Measurements from ENCODE around the gene GZF1. TPM values are rescaled to one million over a fixed set of nuclear protein-coding genes. Genes with fewer than 3 reads are reported as not detected.

GZF1 gene
- total and polyA plus RNA-seq, 4 donors: 1.6 to 11.0 (median 5.1) TPM

DNA sequence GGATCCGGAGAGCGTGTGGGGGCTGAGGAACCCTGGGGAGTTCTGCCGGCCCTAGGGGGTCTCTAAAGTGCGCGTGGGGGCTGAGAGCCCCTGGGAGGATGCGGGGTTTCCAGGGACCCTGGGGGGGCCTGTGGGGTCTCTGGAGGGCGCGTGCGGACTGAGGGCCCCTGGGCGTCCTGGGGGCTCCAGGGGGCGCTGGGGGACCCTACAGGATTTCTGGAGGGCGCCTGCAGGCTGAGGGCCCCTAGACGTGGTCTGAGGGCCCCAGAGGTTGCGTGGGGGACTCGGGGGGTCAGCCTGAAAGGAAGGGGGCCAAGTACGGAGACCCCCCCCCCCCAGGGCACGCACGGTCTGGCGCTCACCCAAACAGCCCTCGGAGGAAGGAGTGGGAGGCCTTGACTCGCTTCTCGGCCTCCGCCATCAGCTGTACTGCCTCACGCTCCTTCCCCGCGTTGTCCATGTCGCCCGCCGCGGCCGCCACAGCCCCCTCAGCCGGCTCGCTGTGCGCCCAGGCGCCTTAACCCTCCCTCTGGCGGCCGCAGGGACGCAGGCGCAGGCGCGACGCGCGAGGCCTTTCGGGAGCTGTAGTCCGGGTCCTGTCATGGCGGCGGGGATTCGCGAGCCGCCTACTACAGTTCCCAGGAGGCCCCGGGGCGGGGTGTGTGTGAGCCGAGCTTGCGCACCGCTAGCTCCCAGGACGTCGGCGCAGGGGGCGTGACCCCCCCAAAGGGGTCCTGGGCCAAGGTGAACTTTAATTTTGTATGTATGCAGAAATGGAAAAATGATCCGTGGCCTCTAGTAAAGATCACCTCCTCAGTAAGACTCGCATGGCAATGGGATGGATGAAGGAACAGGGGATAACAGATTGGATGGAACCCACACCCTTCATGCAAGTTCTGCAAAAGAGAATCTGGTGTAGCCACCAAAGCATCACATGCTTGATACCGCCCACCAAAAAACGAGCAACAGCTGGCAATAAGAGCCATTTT lies 59.3 kb downstream of the GZF1 start, which contains the start of gene NAPB:
NAPB (minus strand) TSS at position 546 of the 989 bp plus-strand sequence; CDS start at position 460, 86 bp downstream.
- TF ChIP-seq TAF1 (conservative IDR thresholded peaks at IDR 0.05) (no peak), SP1 (IDR thresholded peaks at IDR 0.05) (no peak), RAD21 (IDR thresholded peaks at IDR 0.05) (peak; percentile 36 to 55), YY1 (IDR thresholded peaks at IDR 0.05) (peak; percentile 98), FOXA1 (IDR thresholded peaks at IDR 0.05) (no peak), GABPA (IDR thresholded peaks at IDR 0.05 in 1 of 2, conservative IDR thresholded peaks at IDR 0.05 in 1 of 2) (peak in 1 of 2 donors; percentile 19), JUND (IDR thresholded peaks at IDR 0.05) (no peak), EGR1 (IDR thresholded peaks at IDR 0.05; ENCODE audit: low read depth in 2 of 2) (no peak), HNF4G (IDR thresholded peaks at IDR 0.05) (no peak), RXRA (IDR thresholded peaks at IDR 0.05) (no peak), NR2F2 (IDR thresholded peaks at IDR 0.05) (peak; percentile 48), HNF4A (conservative IDR thresholded peaks at IDR 0.05) (no peak), FOXA2 (IDR thresholded peaks at IDR 0.05) (no peak)
- TF ChIP-seq, protein P1, sequence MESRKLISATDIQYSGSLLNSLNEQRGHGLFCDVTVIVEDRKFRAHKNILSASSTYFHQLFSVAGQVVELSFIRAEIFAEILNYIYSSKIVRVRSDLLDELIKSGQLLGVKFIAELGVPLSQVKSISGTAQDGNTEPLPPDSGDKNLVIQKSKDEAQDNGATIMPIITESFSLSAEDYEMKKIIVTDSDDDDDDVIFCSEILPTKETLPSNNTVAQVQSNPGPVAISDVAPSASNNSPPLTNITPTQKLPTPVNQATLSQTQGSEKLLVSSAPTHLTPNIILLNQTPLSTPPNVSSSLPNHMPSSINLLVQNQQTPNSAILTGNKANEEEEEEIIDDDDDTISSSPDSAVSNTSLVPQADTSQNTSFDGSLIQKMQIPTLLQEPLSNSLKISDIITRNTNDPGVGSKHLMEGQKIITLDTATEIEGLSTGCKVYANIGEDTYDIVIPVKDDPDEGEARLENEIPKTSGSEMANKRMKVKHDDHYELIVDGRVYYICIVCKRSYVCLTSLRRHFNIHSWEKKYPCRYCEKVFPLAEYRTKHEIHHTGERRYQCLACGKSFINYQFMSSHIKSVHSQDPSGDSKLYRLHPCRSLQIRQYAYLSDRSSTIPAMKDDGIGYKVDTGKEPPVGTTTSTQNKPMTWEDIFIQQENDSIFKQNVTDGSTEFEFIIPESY (IDR thresholded peaks at IDR 0.05): no peak
- TF ChIP-seq, protein P2, sequence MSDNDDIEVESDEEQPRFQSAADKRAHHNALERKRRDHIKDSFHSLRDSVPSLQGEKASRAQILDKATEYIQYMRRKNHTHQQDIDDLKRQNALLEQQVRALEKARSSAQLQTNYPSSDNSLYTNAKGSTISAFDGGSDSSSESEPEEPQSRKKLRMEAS (IDR thresholded peaks at IDR 0.05): no peak
- TF ChIP-seq, protein P3, sequence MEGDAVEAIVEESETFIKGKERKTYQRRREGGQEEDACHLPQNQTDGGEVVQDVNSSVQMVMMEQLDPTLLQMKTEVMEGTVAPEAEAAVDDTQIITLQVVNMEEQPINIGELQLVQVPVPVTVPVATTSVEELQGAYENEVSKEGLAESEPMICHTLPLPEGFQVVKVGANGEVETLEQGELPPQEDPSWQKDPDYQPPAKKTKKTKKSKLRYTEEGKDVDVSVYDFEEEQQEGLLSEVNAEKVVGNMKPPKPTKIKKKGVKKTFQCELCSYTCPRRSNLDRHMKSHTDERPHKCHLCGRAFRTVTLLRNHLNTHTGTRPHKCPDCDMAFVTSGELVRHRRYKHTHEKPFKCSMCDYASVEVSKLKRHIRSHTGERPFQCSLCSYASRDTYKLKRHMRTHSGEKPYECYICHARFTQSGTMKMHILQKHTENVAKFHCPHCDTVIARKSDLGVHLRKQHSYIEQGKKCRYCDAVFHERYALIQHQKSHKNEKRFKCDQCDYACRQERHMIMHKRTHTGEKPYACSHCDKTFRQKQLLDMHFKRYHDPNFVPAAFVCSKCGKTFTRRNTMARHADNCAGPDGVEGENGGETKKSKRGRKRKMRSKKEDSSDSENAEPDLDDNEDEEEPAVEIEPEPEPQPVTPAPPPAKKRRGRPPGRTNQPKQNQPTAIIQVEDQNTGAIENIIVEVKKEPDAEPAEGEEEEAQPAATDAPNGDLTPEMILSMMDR (IDR thresholded peaks at IDR 0.05; ENCODE audit: low read depth, low read length, missing input control): peak; percentile 60
- TF ChIP-seq, protein P4, sequence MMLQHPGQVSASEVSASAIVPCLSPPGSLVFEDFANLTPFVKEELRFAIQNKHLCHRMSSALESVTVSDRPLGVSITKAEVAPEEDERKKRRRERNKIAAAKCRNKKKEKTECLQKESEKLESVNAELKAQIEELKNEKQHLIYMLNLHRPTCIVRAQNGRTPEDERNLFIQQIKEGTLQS (IDR thresholded peaks at IDR 0.05): no peak
- TF ChIP-seq, protein P5, sequence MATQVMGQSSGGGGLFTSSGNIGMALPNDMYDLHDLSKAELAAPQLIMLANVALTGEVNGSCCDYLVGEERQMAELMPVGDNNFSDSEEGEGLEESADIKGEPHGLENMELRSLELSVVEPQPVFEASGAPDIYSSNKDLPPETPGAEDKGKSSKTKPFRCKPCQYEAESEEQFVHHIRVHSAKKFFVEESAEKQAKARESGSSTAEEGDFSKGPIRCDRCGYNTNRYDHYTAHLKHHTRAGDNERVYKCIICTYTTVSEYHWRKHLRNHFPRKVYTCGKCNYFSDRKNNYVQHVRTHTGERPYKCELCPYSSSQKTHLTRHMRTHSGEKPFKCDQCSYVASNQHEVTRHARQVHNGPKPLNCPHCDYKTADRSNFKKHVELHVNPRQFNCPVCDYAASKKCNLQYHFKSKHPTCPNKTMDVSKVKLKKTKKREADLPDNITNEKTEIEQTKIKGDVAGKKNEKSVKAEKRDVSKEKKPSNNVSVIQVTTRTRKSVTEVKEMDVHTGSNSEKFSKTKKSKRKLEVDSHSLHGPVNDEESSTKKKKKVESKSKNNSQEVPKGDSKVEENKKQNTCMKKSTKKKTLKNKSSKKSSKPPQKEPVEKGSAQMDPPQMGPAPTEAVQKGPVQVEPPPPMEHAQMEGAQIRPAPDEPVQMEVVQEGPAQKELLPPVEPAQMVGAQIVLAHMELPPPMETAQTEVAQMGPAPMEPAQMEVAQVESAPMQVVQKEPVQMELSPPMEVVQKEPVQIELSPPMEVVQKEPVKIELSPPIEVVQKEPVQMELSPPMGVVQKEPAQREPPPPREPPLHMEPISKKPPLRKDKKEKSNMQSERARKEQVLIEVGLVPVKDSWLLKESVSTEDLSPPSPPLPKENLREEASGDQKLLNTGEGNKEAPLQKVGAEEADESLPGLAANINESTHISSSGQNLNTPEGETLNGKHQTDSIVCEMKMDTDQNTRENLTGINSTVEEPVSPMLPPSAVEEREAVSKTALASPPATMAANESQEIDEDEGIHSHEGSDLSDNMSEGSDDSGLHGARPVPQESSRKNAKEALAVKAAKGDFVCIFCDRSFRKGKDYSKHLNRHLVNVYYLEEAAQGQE (IDR thresholded peaks at IDR 0.05): no peak
- Histone ChIP-seq H3K27me3 (ENCODE audit: control insufficient read depth in 4 of 4, insufficient read depth in 4 of 4, low read length in 3 of 4) (no peaks in the 10 kb centered on the region), H3K9ac (ENCODE audit: low read depth in 1 of 2, low read length in 2 of 2) (peak within 1 kb of the TSS; percentile 78 to 80), H3K36me3 (ENCODE audit: control insufficient read depth in 4 of 4, insufficient read depth in 3 of 4, low read depth in 1 of 4, low read length in 3 of 4) (no peaks in the 10 kb centered on the region), H3K4me1 (ENCODE audit: control insufficient read depth in 4 of 4, insufficient read depth in 4 of 4, low read length in 3 of 4) (peaks cover 1 to 24% (median 13%) of the 10 kb centered on the region in 4 donors), H3K27ac (ENCODE audit: low read depth in 1 of 2, low read length in 2 of 2) (peak within 1 kb of the TSS; percentile 93 to 95), H3K4me3 (ENCODE audit: low read depth in 1 of 3, low read length in 3 of 3) (peak within 1 kb of the TSS; percentile 65 to 96 (median 81)), H3K9me3 (ENCODE audit: control insufficient read depth in 4 of 4, low read length in 3 of 4) (no peaks in the 10 kb centered on the region)
- DNase-seq (ENCODE audit: low spot score): peak; percentile 94
- WGBS: under 1% methylated on average over 64 of the region's 64 CpGs

Small RNAs within 50 kb of the gene (small RNA-seq; reads per million reads assigned to genes)
- gene RNA5SP479: not detected

Other genes with a start within 250 kb of the GZF1 start
- 1 to 10 TPM; 9.5 to 9.6 TPM for gene NXT1, start 11.4 kb upstream of the GZF1 start, total RNA-seq
- gene NXT1, start 11.4 kb upstream of the GZF1 start, polyA plus RNA-seq: 1 to 10 TPM; 5.7 to 8.1 TPM
- gene NAPB, start 59.3 kb downstream of the GZF1 start, total RNA-seq: 10 to 100 TPM in 1 of 2 donors, 1 to 10 TPM in 1; 6.1 to 10.6 TPM
- 1 to 10 TPM; 2.4 to 2.9 TPM for gene NAPB, start 59.3 kb downstream of the GZF1 start, polyA plus RNA-seq
- not detected for gene CSTL1, start 77.5 kb downstream of the GZF1 start, total RNA-seq
- not detected for gene CSTL1, start 77.5 kb downstream of the GZF1 start, polyA plus RNA-seq
- not detected for gene CST11, start 90.7 kb downstream of the GZF1 start, total RNA-seq
- not detected for gene CST11, start 90.7 kb downstream of the GZF1 start, polyA plus RNA-seq
- not detected for gene CST8, start 128.9 kb downstream of the GZF1 start, total RNA-seq
- not detected for gene CST8, start 128.9 kb downstream of the GZF1 start, polyA plus RNA-seq
- gene CST9L, start 206.3 kb downstream of the GZF1 start, total RNA-seq: not detected
- gene CST9L, start 206.3 kb downstream of the GZF1 start, polyA plus RNA-seq: not detected
- gene CST9, start 243.7 kb downstream of the GZF1 start, total RNA-seq: not detected
- not detected for gene CST9, start 243.7 kb downstream of the GZF1 start, polyA plus RNA-seq

All from liver (tissue), 10 donors.